Effector memory CD4-positive, alpha-beta T cell (primary cell): ENCODE data around the gene IL1R1.

Experiments used
- DNase-seq, 3 donors: peaks; one replicate each; pipeline ENCODE4 v3.0.0-alpha.2; 2020
- H3K27ac ChIP-seq: 2 replicates; pipeline ENCODE4 v1.7.0; 2013; ENCODE audit warnings: mild to moderate bottlenecking, low read length, moderate library complexity; ENCODE audit not compliant: insufficient read depth, poor library complexity, severe bottlenecking
- H3K27me3 ChIP-seq: replicated peaks from 2 replicates; pipeline ENCODE4 v1.7.0; 2013; ENCODE audit warnings: mild to moderate bottlenecking, low read length; ENCODE audit not compliant: insufficient read depth, control insufficient read depth, poor library complexity, severe bottlenecking
- H3K36me3 ChIP-seq: 2 replicates; pipeline ENCODE4 v1.7.0; 2013; ENCODE audit warnings: mild to moderate bottlenecking, low read length, moderate library complexity; ENCODE audit not compliant: control insufficient read depth, insufficient read depth
- H3K4me1 ChIP-seq: 2 replicates; pipeline ENCODE4 v1.7.0; 2013; ENCODE audit warnings: low read length, mild to moderate bottlenecking; ENCODE audit not compliant: control insufficient read depth, insufficient read depth, poor library complexity, severe bottlenecking
- H3K4me3 ChIP-seq: 2 replicates; pipeline ENCODE4 v1.7.0; 2013; ENCODE audit warnings: low read length, low read depth, mild to moderate bottlenecking; ENCODE audit not compliant: insufficient read depth, poor library complexity, severe bottlenecking
- H3K9me3 ChIP-seq: 2 replicates; pipeline ENCODE4 v1.7.0; 2013; ENCODE audit warnings: mild to moderate bottlenecking, low read length, moderate library complexity; ENCODE audit not compliant: control insufficient read depth
- total RNA-seq, 3 donors: gene quantifications; one replicate each; lab custom pipeline; 2026; lab: John Stamatoyannopoulos, UW

Gene IL1R1, protein sequence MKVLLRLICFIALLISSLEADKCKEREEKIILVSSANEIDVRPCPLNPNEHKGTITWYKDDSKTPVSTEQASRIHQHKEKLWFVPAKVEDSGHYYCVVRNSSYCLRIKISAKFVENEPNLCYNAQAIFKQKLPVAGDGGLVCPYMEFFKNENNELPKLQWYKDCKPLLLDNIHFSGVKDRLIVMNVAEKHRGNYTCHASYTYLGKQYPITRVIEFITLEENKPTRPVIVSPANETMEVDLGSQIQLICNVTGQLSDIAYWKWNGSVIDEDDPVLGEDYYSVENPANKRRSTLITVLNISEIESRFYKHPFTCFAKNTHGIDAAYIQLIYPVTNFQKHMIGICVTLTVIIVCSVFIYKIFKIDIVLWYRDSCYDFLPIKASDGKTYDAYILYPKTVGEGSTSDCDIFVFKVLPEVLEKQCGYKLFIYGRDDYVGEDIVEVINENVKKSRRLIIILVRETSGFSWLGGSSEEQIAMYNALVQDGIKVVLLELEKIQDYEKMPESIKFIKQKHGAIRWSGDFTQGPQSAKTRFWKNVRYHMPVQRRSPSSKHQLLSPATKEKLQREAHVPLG
- 2.5 to 6.8 (median 3.3) reads per million in 3 donors for total RNA-seq

DNA sequence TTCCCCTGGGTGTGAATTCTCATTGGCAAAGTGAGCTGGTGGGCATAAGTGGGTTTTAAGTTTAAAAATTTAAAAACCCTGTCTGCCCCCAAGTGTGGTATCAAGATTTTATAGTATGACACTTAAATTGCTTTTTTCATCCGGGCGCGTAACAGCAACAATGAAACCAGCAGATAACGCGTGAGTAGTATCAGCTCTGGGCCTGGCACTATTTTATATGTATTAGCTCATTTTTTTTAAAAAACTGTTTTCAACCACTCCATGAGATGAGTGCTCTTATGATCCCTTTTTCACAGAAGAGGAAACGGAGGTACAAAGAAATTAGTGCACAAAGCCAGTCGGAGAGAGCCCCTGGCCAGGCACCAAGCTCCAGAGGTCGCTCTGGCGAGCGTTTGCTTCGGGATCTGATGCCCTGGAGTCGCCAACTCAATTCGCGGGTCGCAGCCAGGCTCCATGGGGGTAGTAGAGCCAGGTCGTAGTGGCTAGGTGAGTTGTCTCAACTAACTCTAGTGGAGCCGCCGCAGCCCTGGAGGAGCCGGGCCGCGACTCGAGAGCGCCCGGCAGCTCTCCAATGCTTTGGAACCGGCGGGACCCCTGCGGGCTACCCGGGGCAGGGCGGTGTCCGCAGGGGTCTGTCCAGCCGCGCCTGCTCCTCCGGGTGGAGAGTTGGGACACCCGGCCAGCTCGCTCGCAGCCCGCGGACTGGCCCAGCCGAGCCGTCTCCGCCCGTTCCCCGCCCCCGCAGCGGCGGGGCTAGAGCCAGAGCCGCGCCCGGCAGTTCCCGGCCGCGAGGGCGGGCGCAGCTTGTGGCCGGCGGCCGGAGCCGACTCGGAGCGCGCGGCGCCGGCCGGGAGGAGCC lies at the start of gene IL1R1:
Gene IL1R1 (plus strand): TSS at position 777 of the 859 bp plus-strand sequence. CDS start 14,979 bp downstream, outside the sequence.
- Histone ChIP-seq H3K36me3 (no peaks in the 10 kb centered on the region), H3K27ac (no peak within 1 kb of the TSS), H3K27me3 (peaks cover 2% of the 10 kb centered on the region), H3K4me1 (no peaks in the 10 kb centered on the region), H3K9me3 (peaks cover 6% of the 10 kb centered on the region), H3K4me3 (no peak within 1 kb of the TSS)
- no peak for DNase-seq

DNA sequence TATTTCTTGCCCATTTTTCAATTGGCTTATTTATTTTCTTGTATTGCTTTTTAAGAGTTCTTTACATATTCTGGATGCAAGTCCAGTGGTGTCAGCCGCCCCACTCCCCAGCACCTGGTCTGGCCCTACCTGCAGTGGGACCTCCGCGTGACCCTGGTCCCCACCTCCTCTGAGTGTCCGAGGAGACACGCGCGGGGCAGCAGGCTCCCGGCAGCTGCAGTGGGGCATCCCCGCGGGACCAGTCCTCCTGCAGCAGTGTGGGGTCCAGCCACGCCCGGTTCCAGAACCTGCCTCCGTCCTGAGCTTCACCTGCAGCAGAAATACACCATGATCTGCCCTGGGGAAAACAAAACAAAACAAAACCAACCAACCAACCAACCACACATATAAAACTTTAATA lies 48.9 kb upstream of the IL1R1 start:
- Histone ChIP-seq H3K36me3 (no peaks in the 10 kb centered on the region), H3K27ac (no peak overlapping the region), H3K9me3 (no peaks in the 10 kb centered on the region), H3K4me3 (no peak overlapping the region), H3K27me3 (no peaks in the 10 kb centered on the region), H3K4me1 (no peaks in the 10 kb centered on the region)
- DNase-seq, result no peak

DNA sequence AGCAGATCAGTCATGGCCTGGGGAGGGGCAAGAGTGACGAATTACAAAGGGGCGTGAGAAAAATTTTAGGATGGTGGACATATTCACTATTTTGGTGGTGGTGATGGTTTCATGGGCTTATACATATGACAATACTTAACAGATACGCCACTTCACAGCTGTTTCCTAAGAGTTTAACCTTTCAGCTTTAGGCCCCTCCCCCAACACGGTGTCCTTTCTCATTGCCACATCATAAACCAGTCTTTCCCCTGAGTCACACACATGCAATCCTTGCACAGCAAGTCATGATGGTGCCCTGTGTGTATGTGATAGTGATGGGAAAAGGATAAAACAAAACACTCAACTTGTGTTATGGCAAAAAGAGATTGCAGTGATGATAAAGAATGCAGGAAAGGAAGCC lies 47.6 kb upstream of the IL1R1 start:
- H3K27ac ChIP-seq, result no peak overlapping the region
- no peaks in the 10 kb centered on the region for H3K27me3 ChIP-seq
- DNase-seq, result no peak

GRCh38 chr2:102096103-102096502 lies 46.4 kb upstream of the IL1R1 start:
- no peak for DNase-seq
- no peaks in the 10 kb centered on the region for H3K36me3 ChIP-seq
- H3K27ac ChIP-seq, result no peak overlapping the region
- H3K4me1 ChIP-seq, result no peaks in the 10 kb centered on the region
- H3K27me3 ChIP-seq, result no peaks in the 10 kb centered on the region
- no peak overlapping the region for H3K4me3 ChIP-seq
- no peaks in the 10 kb centered on the region for H3K9me3 ChIP-seq

More for the DNA sequence above, 47.6 kb upstream of the IL1R1 start:
- Histone ChIP-seq H3K9me3 (no peaks in the 10 kb centered on the region), H3K4me3 (no peak overlapping the region), H3K36me3 (no peaks in the 10 kb centered on the region), H3K4me1 (no peaks in the 10 kb centered on the region)

- H3K4me3 ChIP-seq, result no peak overlapping the region
- H3K9me3 ChIP-seq, result no peaks in the 10 kb centered on the region
- no peak overlapping the region for H3K27ac ChIP-seq
- H3K36me3 ChIP-seq, result no peaks in the 10 kb centered on the region
- H3K27me3 ChIP-seq, result no peaks in the 10 kb centered on the region
- DNase-seq, result no peak
- no peaks in the 10 kb centered on the region for H3K4me1 ChIP-seq
Observed at GRCh38 chr2:102098756-102099155, 43.8 kb upstream of the IL1R1 start.

DNA sequence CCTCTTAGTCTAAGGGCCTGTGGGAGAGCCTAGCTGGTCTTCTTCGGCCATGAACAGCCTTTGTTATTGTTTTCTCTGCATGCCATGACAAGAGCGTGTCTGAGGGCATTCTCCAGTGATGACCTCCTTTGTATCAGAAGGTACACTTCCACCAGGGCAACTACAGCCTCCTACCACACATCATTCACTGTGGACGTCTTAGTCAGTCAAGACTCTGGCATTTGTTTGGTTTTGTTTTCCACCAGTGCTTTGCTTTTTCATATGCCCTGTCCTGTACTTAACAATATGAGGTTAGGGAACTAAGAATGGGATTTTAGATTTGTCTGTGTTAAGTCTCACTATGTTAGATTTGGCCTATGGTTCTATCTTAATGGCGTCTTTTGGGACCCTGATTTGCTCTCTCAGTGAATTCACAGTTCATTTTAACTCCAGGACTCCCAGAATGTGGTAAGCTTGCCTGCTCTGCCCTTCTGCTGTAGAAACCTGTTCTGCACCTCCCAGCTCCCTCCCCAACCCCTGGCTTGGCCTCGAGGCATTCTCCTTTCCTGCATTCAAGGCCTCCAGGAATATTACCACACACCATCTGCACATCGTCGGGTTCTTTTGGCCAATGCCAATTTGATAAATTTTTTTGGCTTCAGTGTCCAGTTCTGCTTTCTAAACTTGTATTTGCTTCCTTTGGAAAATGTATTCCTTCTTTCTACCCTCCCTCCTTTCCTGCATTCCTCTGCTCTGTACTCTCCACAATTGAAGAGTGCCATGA lies 42.8 kb upstream of the IL1R1 start:
- H3K27ac ChIP-seq, result no peak overlapping the region
- H3K4me1 ChIP-seq, result no peaks in the 10 kb centered on the region
- no peak for DNase-seq
- no peaks in the 10 kb centered on the region for H3K27me3 ChIP-seq
- H3K36me3 ChIP-seq, result no peaks in the 10 kb centered on the region
- no peaks in the 10 kb centered on the region for H3K9me3 ChIP-seq
- no peak overlapping the region for H3K4me3 ChIP-seq

- DNase-seq, result no peak
- H3K9me3 ChIP-seq, result no peaks in the 10 kb centered on the region
- H3K27me3 ChIP-seq, result no peaks in the 10 kb centered on the region
- no peak overlapping the region for H3K4me3 ChIP-seq
- no peaks in the 10 kb centered on the region for H3K4me1 ChIP-seq
- H3K27ac ChIP-seq, result no peak overlapping the region
- H3K36me3 ChIP-seq, result no peaks in the 10 kb centered on the region
Observed at GRCh38 chr2:102100371-102101096, 42.0 kb upstream of the IL1R1 start.

DNA sequence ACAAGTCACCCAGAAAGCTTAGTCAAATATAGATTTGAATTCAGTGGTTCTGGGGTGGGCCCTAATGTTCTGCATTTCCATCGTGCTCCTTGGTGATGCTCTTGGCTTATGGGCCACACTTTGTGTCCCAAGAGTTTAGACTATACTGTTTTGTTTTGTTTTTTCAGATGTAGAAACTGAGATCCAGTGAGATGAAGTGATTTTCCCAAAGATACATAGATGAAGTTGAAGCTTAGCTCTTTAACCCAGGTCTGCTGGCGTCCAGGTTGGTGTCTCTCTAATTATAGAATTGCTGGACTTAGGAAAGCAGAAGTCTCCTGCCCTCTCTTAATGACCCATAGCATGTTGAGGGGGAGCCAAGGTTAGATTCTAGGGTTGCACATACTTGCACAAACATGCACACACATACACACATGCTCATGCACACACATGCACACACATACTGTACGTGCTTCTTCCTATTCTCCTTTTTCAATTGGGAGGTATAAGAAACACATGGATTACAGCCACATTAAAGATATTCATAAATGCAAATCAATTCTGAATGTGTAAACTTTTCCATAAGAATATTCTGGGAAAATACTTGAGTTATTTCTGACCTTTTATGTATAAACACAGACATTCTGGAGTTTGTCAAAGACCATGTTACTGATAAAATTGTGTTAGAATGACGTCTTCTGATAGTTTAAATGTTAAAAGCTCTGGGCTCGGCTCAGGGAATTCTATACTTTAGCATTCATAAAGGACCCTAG lies 41.3 kb upstream of the IL1R1 start:
- H3K27me3 ChIP-seq, result no peaks in the 10 kb centered on the region
- no peaks in the 10 kb centered on the region for H3K4me1 ChIP-seq
- no peaks in the 10 kb centered on the region for H3K9me3 ChIP-seq
- H3K4me3 ChIP-seq, result no peak overlapping the region
- no peaks in the 10 kb centered on the region for H3K36me3 ChIP-seq
- no peak for DNase-seq
- no peak overlapping the region for H3K27ac ChIP-seq
